Measurements from ENCODE around the gene PHF21A. TPM values are rescaled to one million over a fixed set of nuclear protein-coding genes. Genes with fewer than 3 reads are reported as not detected.
A peak's percentile ranks its signal among the peaks of the same experiment; 100 is the strongest.

The PHF21A gene
- total RNA-seq, 1 donor from 2014 or later, result 71.1 TPM

GRCh38 chr11:45927684-45928413, 193.4 kb downstream of the PHF21A start:
- Mint-ChIP-seq H3K4me3 (ENCODE audit: unreplicated experiment) (no peak overlapping the region), H3K27me3 (ENCODE audit: unreplicated experiment) (peaks cover 20% of the 10 kb centered on the region), H3K27ac (ENCODE audit: unreplicated experiment) (no peak overlapping the region), H3K36me3 (ENCODE audit: unreplicated experiment) (peaks cover 5% of the 10 kb centered on the region), H3K4me1 (ENCODE audit: low read depth, unreplicated experiment) (peaks cover 14% of the 10 kb centered on the region), H3K9me3 (ENCODE audit: unreplicated experiment) (peaks cover 10% of the 10 kb centered on the region)
- TF ChIP-seq CTCF (IDR thresholded peaks at IDR 0.05; ENCODE audit: partially characterized antibody, unreplicated experiment), result no peak
- no peak for DNase-seq

- Mint-ChIP-seq H3K4me3 (ENCODE audit: unreplicated experiment) (no peak overlapping the region), H3K27me3 (ENCODE audit: unreplicated experiment) (peaks cover 20% of the 10 kb centered on the region), H3K4me1 (ENCODE audit: low read depth, unreplicated experiment) (peaks cover 14% of the 10 kb centered on the region), H3K27ac (ENCODE audit: unreplicated experiment) (no peak overlapping the region), H3K9me3 (ENCODE audit: unreplicated experiment) (peaks cover 10% of the 10 kb centered on the region), H3K36me3 (ENCODE audit: unreplicated experiment) (peaks cover 1% of the 10 kb centered on the region)
- TF ChIP-seq CTCF (IDR thresholded peaks at IDR 0.05; ENCODE audit: partially characterized antibody, unreplicated experiment), result no peak
- DNase-seq, result no peak
Observed at GRCh38 chr11:45927332-45927683, 193.9 kb downstream of the PHF21A start.

GRCh38 chr11:45926536-45927331, 194.5 kb downstream of the PHF21A start:
- TF ChIP-seq CTCF (IDR thresholded peaks at IDR 0.05; ENCODE audit: partially characterized antibody, unreplicated experiment), result no peak
- Mint-ChIP-seq H3K4me1 (ENCODE audit: low read depth, unreplicated experiment) (peaks cover 14% of the 10 kb centered on the region), H3K27me3 (ENCODE audit: unreplicated experiment) (peaks cover 20% of the 10 kb centered on the region), H3K4me3 (ENCODE audit: unreplicated experiment) (peak overlapping the region; percentile 15), H3K36me3 (ENCODE audit: unreplicated experiment) (no peaks in the 10 kb centered on the region), H3K9me3 (ENCODE audit: unreplicated experiment) (peaks cover 10% of the 10 kb centered on the region), H3K27ac (ENCODE audit: unreplicated experiment) (no peak overlapping the region)
- DNase-seq, result no peak

GRCh38 chr11:45926001-45926401, 195.3 kb downstream of the PHF21A start:
- peaks cover 25% of the 10 kb centered on the region for H3K27me3 Mint-ChIP-seq (ENCODE audit: unreplicated experiment)
- peak overlapping the region; percentile 43 for H3K27ac Mint-ChIP-seq (ENCODE audit: unreplicated experiment)
- H3K4me1 Mint-ChIP-seq (ENCODE audit: low read depth, unreplicated experiment), result peaks cover 14% of the 10 kb centered on the region
- H3K4me3 Mint-ChIP-seq (ENCODE audit: unreplicated experiment), result no peak overlapping the region
- no peak for TF ChIP-seq CTCF (IDR thresholded peaks at IDR 0.05; ENCODE audit: partially characterized antibody, unreplicated experiment)
- H3K36me3 Mint-ChIP-seq (ENCODE audit: unreplicated experiment), result no peaks in the 10 kb centered on the region
- peaks cover 10% of the 10 kb centered on the region for H3K9me3 Mint-ChIP-seq (ENCODE audit: unreplicated experiment)
- DNase-seq, result peak; percentile 68

- no peak for TF ChIP-seq CTCF (IDR thresholded peaks at IDR 0.05; ENCODE audit: partially characterized antibody, unreplicated experiment)
- H3K36me3 Mint-ChIP-seq (ENCODE audit: unreplicated experiment), result no peaks in the 10 kb centered on the region
- no peak for DNase-seq
- no peak overlapping the region for H3K4me3 Mint-ChIP-seq (ENCODE audit: unreplicated experiment)
- H3K4me1 Mint-ChIP-seq (ENCODE audit: low read depth, unreplicated experiment), result peaks cover 14% of the 10 kb centered on the region
- peaks cover 12% of the 10 kb centered on the region for H3K9me3 Mint-ChIP-seq (ENCODE audit: unreplicated experiment)
- H3K27ac Mint-ChIP-seq (ENCODE audit: unreplicated experiment), result peak overlapping the region; percentile 38
- peaks cover 25% of the 10 kb centered on the region for H3K27me3 Mint-ChIP-seq (ENCODE audit: unreplicated experiment)
Observed at GRCh38 chr11:45925550-45925949, 195.7 kb downstream of the PHF21A start.

Data from glutamatergic neuron (in vitro differentiated cells).